HepG2 (cell line): ENCODE results near the gene CASD1. TPM values are rescaled to one million over a fixed set of nuclear protein-coding genes. Genes with fewer than 3 reads are reported as not detected.

Source experiments
- ARID2 ChIP-seq: sonication (generic); formaldehyde crosslinking; IDR thresholded peaks from 2 replicates; pipeline ENCODE4 v1.8.1; 2022; ENCODE audit warnings: mild to moderate bottlenecking, missing genetic modification reagents, borderline replicate concordance
- CSRNP2 ChIP-seq: sonication (generic); formaldehyde crosslinking; conservative IDR thresholded peaks from 2 replicates; pipeline ENCODE4 v1.8.0; 2022; ENCODE audit warnings: low read depth, missing genetic modification reagents
- E2F5 ChIP-seq: sonication (generic); formaldehyde crosslinking; conservative IDR thresholded peaks from 2 replicates; pipeline ENCODE4 v1.4.0; 2020; ENCODE audit warnings: missing genetic modification reagents
- FOXP4 ChIP-seq: sonication (generic); formaldehyde crosslinking; IDR thresholded peaks from 2 replicates; pipeline ENCODE4 v1.4.0; 2020; ENCODE audit warnings: missing genetic modification reagents
- HCFC1 ChIP-seq: fragments of 150-350 bp; IDR thresholded peaks from 2 replicates; pipeline ENCODE4 v1.6.1; 2014; ENCODE audit warnings: low read depth, low read length
- MLLT10 ChIP-seq: sonication (generic); formaldehyde crosslinking; IDR thresholded peaks from 2 replicates; pipeline ENCODE4 v1.4.0; 2020; ENCODE audit warnings: missing genetic modification reagents
- NFYC ChIP-seq: IDR thresholded peaks from 2 replicates; pipeline ENCODE4 v1.6.1; 2016; ENCODE audit warnings: missing genetic modification reagents, missing compliant biosample characterization
- NR0B2 ChIP-seq: sonication (generic); formaldehyde crosslinking; IDR thresholded peaks from 2 replicates; pipeline ENCODE4 v1.4.0; 2020; ENCODE audit warnings: mild to moderate bottlenecking, missing genetic modification reagents
- SIN3B ChIP-seq: fragments of 150-350 bp; IDR thresholded peaks from 2 replicates; pipeline ENCODE4 v1.6.1; 2014; ENCODE audit warnings: low read length
- SP140L ChIP-seq: sonication (generic); formaldehyde crosslinking; IDR thresholded peaks from 2 replicates; pipeline ENCODE4 v1.4.0; 2020; ENCODE audit warnings: missing genetic modification reagents, borderline replicate concordance
- SPEN ChIP-seq: sonication (generic); formaldehyde crosslinking; IDR thresholded peaks from 2 replicates; pipeline ENCODE4 v1.5.1; 2020; ENCODE audit warnings: low read depth, mild to moderate bottlenecking, missing genetic modification reagents
- STAT6 ChIP-seq: sonication (generic); formaldehyde crosslinking; IDR thresholded peaks from 2 replicates; pipeline ENCODE4 v1.4.0; 2020; ENCODE audit warnings: missing genetic modification reagents, mild to moderate bottlenecking, borderline replicate concordance
- UBTF ChIP-seq: sonication (generic); formaldehyde crosslinking; IDR thresholded peaks from 2 replicates; pipeline ENCODE4 v1.4.0; 2020; ENCODE audit warnings: mild to moderate bottlenecking, missing genetic modification reagents
- ZNF329 ChIP-seq: sonication (generic); formaldehyde crosslinking; IDR thresholded peaks from 2 replicates; pipeline ENCODE4 v1.9.0; 2021; ENCODE audit warnings: low read depth, mild to moderate bottlenecking, missing genetic modification reagents
- ZNF7 ChIP-seq: IDR thresholded peaks from 2 replicates; pipeline ENCODE4 v1.6.1; 2016; ENCODE audit warnings: missing biosample characterization, missing genetic modification reagents
- polyA plus RNA-seq, 8 experiments: library from polyadenylated mRNA; depleted of rRNA in 3 of 8; stranded (reverse) in 7 of 8; unstranded in 1 of 8; fragments of >200 nt; fragmentation: Illumina TruSeq in 4 of 8; extraction: Trizol in 4 of 8; gene quantifications; 2 replicates each; pipeline versions ENCODE4 v1.2.1 to v1.2.3, GENCODE V29; 2011 to 2016; ENCODE audit warnings: low read depth in 4 of 8, missing spikeins in 1 of 8, mixed read lengths in 1 of 8; ENCODE audit not compliant: insufficient read depth in 1 of 8
- total RNA-seq, 5 experiments: library from RNA; depleted of rRNA; stranded (reverse); fragments of >200 nt; fragmentation: Illumina TruSeq; extraction: Trizol; gene quantifications; 2 replicates each; pipeline ENCODE4 v1.2.3, GENCODE V29; 2016; ENCODE audit warnings: low read depth in 1 of 5
- TF ChIP-seq, protein P1 (sequence below): sonication (generic); formaldehyde crosslinking; IDR thresholded peaks from 2 replicates; pipeline ENCODE4 v1.4.0; 2020; ENCODE audit warnings: missing genetic modification reagents

Gene CASD1
- total and polyA plus RNA-seq, 2 of the 13 experiments (the other 11 are each of a cell fraction or from before 2014, with no cell fraction given), result 22.9 to 32.6 TPM

DNA sequence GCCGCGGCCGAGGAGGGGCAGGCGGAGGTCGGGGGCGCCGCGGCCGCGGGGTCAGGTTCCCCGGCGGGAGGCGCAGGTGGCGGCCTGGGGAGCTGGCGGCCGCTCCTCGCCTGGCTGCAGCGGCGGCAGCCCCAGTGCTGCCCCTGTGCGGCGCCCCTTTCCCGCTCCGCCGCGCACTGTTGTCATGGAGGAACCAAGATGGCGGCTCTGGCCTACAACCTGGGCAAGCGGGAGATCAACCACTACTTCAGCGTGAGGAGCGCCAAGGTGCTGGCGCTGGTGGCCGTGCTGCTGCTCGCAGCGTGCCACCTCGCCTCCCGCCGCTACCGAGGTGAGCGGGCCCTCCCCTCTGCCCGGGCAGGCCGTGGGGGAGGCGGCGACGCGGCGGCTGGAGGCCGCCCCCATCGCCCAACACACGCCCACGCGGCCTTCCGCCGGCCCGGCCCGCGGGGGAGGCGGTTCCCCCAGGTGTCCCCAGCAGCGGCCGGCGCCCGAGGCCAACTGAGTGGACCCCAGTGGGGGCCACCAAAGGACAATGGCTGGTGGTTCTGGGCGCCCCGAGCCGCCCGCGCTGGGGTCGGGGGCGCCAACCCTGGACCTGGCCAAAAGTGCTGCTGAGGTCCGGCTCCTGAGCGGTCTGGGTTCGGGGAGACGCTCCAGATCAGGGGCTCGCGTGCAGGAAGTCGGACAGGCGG is 425 bp downstream of the CASD1 start (continued):
- TF ChIP-seq CSRNP2, result no peak
- TF ChIP-seq NFYC, result no peak
- TF ChIP-seq HCFC1, result no peak
- peak; percentile 62 for TF ChIP-seq E2F5 (CRISPR knock-in tag)
- no peak for TF ChIP-seq SP140L (CRISPR knock-in tag)
- TF ChIP-seq STAT6 (CRISPR knock-in tag), result no peak
- TF ChIP-seq, protein P1, sequence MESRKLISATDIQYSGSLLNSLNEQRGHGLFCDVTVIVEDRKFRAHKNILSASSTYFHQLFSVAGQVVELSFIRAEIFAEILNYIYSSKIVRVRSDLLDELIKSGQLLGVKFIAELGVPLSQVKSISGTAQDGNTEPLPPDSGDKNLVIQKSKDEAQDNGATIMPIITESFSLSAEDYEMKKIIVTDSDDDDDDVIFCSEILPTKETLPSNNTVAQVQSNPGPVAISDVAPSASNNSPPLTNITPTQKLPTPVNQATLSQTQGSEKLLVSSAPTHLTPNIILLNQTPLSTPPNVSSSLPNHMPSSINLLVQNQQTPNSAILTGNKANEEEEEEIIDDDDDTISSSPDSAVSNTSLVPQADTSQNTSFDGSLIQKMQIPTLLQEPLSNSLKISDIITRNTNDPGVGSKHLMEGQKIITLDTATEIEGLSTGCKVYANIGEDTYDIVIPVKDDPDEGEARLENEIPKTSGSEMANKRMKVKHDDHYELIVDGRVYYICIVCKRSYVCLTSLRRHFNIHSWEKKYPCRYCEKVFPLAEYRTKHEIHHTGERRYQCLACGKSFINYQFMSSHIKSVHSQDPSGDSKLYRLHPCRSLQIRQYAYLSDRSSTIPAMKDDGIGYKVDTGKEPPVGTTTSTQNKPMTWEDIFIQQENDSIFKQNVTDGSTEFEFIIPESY, result no peak
- peak; percentile 63; the same call in 1 of the 2 replicates for TF ChIP-seq SPEN (CRISPR knock-in tag)
- TF ChIP-seq ARID2, result 0 out of 2 replicates have a peak, but pooled peaks have one; percentile 55
- TF ChIP-seq FOXP4, result peak; percentile 20; the same call in 1 of the 2 replicates
- peak; percentile 91; the same call in 1 of the 2 replicates for TF ChIP-seq UBTF (CRISPR knock-in tag)
- peak; percentile 56; the same call in 1 of the 2 replicates for TF ChIP-seq NR0B2 (CRISPR knock-in tag)
- 0 out of 2 replicates have a peak, but pooled peaks have one; percentile 14 for TF ChIP-seq SIN3B
- peak; percentile 60; the same call in 1 of the 2 replicates for TF ChIP-seq ZNF329 (CRISPR knock-in tag)
- TF ChIP-seq ZNF7 (CRISPR knock-in tag), result no peak
- no peak for TF ChIP-seq MLLT10 (CRISPR knock-in tag)
